Activated naive CD4-positive, alpha-beta T cell (primary cell): Measurements from ENCODE around the gene IFI35.
"Not testable (repeated sequence)": the region's sequence is repeated elsewhere in the genome, so short reads cannot be mapped to it uniquely, and the experiment has no call there.

ENCODE experiments used
- DNase-seq, 4 experiments: peaks; one replicate each; lab custom pipeline; 2025; lab: John Stamatoyannopoulos, UW

The IFI35 gene

GRCh38 chr17:43006639-43007551 is at the start of gene IFI35:
Gene IFI35 (plus strand): TSS chr17:43006784. CDS start chr17:43006948, 164 bp downstream.
- DNase-seq, result peak; percentile 61 to 82 (median 66)

- DNase-seq, result peak; percentile 61 to 79 (median 72)
These were observed 42.2 kb upstream of the IFI35 start, which contains the start of gene AARSD1 for GRCh38 chr17:42964161-42964932. Gene AARSD1 (minus strand): TSS chr17:42964454. CDS start chr17:42964440, 14 bp downstream.

- DNase-seq, result no peak
These were observed 38.7 kb upstream of the IFI35 start for GRCh38 chr17:42967925-42968324.

- DNase-seq, result no peak
These were observed 37.5 kb upstream of the IFI35 start for GRCh38 chr17:42969001-42969581.

DNA sequence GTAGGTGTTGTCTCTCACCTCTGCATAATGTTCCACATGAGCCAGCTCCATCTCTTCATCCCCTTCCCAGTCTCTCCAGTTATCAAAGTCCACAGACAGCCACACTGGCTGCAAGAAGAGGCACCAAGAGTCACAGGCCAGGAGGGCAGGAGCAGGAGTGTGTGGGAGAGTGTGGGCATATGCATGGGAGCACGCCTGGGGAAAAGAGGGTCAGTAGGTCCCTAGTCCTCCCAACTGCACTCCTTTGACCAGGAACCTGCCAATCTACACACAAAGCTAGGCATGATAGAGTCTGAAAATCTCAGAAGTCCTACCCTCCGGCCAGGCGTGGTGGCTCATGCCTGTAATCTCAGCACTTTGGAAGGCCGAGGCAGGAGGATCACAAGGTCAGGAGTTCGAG is 35.0 kb upstream of the IFI35 start:
- no peak for DNase-seq

- DNase-seq, result not testable (repeated sequence)
These were observed 33.3 kb upstream of the IFI35 start for GRCh38 chr17:42973323-42973722.

DNA sequence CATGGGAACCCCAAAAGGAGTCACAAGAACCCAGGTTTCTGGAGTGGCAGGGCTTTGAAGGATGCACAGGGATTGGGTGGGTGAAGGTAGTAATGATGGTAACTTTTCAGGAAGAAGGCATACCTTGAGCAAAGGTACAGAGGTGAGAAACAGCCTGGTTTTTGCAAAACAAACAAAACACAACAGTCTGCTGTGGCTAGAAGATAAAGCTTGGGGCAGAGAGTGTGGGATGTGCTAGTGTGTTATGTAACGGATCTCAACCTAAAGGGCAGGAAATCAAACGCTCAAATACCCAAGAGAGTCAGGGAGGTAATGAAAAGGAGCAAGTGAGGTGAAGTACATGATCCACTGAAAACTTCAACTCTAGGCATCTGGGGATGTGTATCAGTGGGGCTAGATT is 31.3 kb upstream of the IFI35 start:
- no peak for DNase-seq

- not testable (repeated sequence) for DNase-seq
These were observed 30.9 kb upstream of the IFI35 start for GRCh38 chr17:42975701-42976100.

DNA sequence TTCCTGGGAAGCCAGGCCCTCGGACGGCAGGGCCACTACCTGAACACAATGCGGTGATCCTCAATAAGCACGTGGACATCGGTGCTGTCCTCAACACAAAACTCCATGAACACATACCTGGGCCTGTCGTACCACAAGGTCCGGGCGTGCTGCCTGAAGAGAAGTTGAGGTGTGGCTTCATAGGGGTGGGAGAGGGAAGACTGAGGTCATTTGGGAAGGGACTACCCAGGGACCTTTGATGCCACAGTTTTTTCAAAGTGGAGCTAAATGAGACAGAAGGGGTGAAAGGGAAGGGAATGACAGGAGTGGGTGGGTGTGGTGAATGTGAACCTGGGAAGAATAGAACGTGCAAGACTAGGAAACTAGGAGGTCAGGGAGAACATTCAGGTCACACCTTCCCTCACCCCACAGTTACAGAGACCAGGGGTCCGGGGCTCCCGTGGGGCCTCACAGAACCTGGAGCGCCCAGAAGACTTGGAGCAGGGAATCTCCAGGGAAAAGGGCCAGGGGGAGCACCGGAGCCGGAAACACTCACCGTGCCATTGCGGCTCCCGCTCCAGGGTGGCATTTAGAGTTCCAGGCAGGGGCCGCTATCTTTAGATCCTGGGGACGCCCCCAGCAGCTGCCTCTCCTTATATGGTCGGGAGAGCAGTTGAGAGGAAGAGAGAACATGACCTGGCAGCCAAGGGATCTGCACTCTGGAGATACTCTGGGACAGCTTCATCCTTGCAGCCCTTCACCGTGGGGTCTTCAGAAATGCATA is 26.9 kb upstream of the IFI35 start, which contains the start of gene PTGES3L:
PTGES3L (minus strand) TSS at position 570 of the 763 bp plus-strand sequence; CDS start at position 543, 27 bp downstream.
- DNase-seq, result peak in 1 of 4 experiments; percentile 9

DNA sequence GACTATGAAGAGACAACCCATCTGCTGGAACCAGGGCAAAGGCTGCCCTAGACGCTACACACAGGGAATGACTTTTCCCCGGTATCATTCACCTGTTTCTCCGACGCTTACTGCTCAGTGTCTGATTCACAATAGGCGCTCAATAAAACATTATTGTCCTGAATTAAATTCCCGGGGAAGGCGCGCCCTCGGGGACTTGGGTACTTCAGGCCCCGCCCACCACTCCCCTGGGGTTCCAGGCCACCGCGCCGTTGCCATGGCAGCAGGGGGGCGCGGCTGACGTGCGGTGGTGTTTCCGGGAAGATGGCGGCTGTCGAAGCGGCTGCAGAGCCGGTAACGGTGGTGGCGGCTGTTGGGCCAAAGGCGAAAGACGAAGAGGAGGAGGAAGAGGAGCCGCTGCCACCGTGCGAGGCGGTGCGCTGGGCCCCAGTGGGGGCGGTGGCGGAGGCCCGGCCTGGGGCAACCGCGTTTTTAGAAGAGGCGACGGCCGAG is 26.3 kb upstream of the IFI35 start, which contains the start of gene RUNDC1:
RUNDC1 (plus strand) TSS at position 292 of the 492 bp plus-strand sequence; CDS start at position 304, 12 bp downstream.
- DNase-seq, result peak; percentile 77 to 88 (median 80)

DNA sequence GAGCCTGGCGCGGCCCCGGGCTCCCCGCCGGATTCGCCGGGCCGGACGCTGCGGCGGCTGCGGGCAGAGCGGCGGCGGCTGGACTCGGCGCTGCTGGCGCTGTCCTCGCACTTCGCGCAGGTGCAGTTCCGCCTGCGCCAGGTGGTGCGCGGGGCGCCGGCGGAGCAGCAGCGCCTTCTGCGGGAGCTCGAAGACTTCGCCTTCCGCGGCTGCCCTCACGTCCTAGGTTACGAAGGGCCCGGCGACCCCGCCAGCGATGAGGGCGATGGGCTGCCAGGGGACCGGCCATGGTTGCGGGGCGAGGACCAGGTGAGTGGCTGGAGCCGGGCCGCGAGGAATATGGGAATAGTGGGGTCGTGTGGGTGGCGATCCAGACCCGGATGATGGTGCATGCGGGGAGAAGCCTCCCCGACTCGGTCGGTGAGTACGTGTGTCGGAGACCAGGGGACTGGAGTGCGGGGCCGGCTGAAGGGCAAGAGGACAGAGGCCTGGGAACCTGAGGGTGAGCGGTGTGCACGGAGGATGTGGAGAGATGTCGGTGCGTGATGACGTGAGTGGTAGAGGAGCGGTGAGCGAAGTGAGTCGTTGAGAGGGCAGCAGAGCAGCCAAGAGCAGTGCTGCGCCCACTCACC is 25.7 kb upstream of the IFI35 start:
- DNase-seq, result peak; percentile 10 to 39 (median 26)

DNA sequence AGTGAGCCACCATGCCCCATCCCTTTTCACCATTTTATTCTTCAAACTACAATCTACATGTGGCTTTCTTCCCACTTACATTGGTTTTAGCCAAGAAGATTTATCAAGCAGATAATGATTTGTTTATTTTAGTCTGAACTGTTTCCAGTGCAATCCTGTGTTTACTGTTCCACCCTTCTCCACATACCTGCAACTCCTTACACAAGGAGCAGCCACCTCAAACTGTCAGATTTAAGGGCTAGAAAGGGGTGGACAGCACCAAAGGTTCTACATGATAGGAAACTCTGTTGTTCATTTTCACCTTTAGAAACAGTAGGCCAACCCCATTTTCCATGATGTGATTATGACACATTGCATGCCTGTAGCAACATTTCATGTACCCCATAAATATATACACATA is 24.3 kb upstream of the IFI35 start:
- DNase-seq, result no peak

- no peak for DNase-seq
These were observed 21.4 kb upstream of the IFI35 start for GRCh38 chr17:42985225-42985624.

GRCh38 chr17:42989141-42989540 is 17.4 kb upstream of the IFI35 start:
- no peak for DNase-seq

GRCh38 chr17:42989726-42990652 is 16.6 kb upstream of the IFI35 start:
- no peak for DNase-seq

GRCh38 chr17:42991471-42991870 is 15.1 kb upstream of the IFI35 start:
- no peak for DNase-seq

DNA sequence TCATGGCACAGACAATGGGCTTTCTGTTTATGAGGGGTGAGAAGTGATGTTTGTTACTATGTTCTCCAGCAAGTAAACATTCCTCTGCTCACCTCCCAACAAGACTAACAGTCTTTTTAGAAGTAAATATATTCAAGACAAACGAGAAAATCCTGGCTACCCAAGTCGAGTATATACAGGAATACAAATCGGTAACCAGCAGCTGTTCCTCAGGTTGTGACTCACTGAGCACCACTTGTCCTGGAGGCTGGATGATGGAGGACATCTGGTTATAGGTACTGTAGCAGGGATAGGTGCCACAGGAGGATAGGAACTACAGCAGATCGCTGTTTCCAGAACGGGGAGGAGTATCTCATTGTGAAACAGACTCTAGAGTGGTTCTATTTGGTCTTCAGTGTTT is 13.7 kb upstream of the IFI35 start:
- DNase-seq, result no peak

DNA sequence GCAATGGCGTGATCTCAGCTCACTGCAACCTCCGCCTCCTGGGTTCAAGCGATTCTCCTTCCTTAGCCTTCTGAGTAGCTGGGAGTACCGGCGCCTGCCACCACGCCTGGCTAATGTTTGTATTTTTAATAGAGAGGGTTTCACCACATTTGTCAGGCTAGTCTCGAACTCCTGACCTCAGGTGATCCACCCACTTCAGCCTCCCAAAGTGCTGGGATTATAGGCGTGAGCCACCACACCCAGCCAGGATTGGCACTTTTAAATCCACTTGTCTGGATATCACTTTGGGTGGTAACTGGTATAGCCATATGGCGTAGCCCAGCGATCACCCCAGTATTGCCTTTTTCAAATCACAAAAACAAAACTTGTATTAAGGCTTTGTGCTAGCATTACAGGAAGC is 12.7 kb upstream of the IFI35 start:
- DNase-seq, result not testable (repeated sequence)

GRCh38 chr17:42997390-42997983 is 9.1 kb upstream of the IFI35 start:
- DNase-seq, result no peak
